Mucosa of rectum (tissue), 2 donors: ENCODE data around the gene PIGZ.

Source experiments
- H3K27ac ChIP-seq, 2 donors: one replicate each; pipeline ENCODE4 v1.7.0; 2013; ENCODE audit warnings: inconsistent platforms in 2 of 2, low read depth in 2 of 2, low read length in 2 of 2
- H3K27me3 ChIP-seq, 2 donors: one replicate each; pipeline ENCODE4 v1.7.0; 2013; ENCODE audit warnings: low read length in 2 of 2; ENCODE audit not compliant: control insufficient read depth in 2 of 2, insufficient read depth in 2 of 2
- H3K36me3 ChIP-seq, 2 donors: one replicate each; pipeline ENCODE4 v1.7.0; 2013; ENCODE audit warnings: low read length in 2 of 2; ENCODE audit not compliant: control insufficient read depth in 2 of 2, insufficient read depth in 2 of 2
- H3K4me1 ChIP-seq, 2 donors: one replicate each; pipeline ENCODE4 v1.7.0; 2013; ENCODE audit warnings: low read length in 2 of 2, mild to moderate bottlenecking in 1 of 2; ENCODE audit not compliant: control insufficient read depth in 2 of 2, insufficient read depth in 2 of 2
- H3K4me3 ChIP-seq, 2 donors: one replicate each; pipeline ENCODE4 v1.7.0; 2013; ENCODE audit warnings: low read length in 2 of 2
- H3K9ac ChIP-seq, 2 donors: one replicate each; pipeline ENCODE4 v1.7.0; 2013; ENCODE audit warnings: low read length in 2 of 2, low read depth in 1 of 2, mild to moderate bottlenecking in 1 of 2
- H3K9me3 ChIP-seq, 2 donors: one replicate each; pipeline ENCODE4 v1.7.0; 2013; ENCODE audit warnings: low read length in 2 of 2; ENCODE audit not compliant: control insufficient read depth in 2 of 2
- donor health status: healthy.
- donor health status: Normal muscosa, but diverticular disease.

PIGZ gene

GRCh38 chr3:196915375-196915774 is 53.3 kb downstream of the PIGZ start:
- no peak overlapping the region for H3K27ac ChIP-seq
- no peak overlapping the region for H3K9ac ChIP-seq
- H3K9me3 ChIP-seq, result no peaks in the 10 kb centered on the region
- no peaks in the 10 kb centered on the region for H3K27me3 ChIP-seq
- no peak overlapping the region for H3K4me3 ChIP-seq
- peaks cover 7 to 10% of the 10 kb centered on the region in 2 donors for H3K36me3 ChIP-seq
- H3K4me1 ChIP-seq, result no peaks in the 10 kb centered on the region

GRCh38 chr3:196914866-196915265 is 53.8 kb downstream of the PIGZ start:
- peaks cover 7 to 10% of the 10 kb centered on the region in 2 donors for H3K36me3 ChIP-seq
- H3K9me3 ChIP-seq, result no peaks in the 10 kb centered on the region
- no peaks in the 10 kb centered on the region for H3K27me3 ChIP-seq
- no peak overlapping the region for H3K4me3 ChIP-seq
- H3K4me1 ChIP-seq, result no peaks in the 10 kb centered on the region
- H3K27ac ChIP-seq, result no peak overlapping the region
- no peak overlapping the region for H3K9ac ChIP-seq

- Histone ChIP-seq H3K27ac (no peak overlapping the region), H3K4me1 (no peaks in the 10 kb centered on the region), H3K4me3 (no peak overlapping the region), H3K9me3 (no peaks in the 10 kb centered on the region), H3K27me3 (no peaks in the 10 kb centered on the region), H3K36me3 (peaks cover 41 to 50% of the 10 kb centered on the region in 2 donors), H3K9ac (no peak overlapping the region)
Observed at GRCh38 chr3:196903740-196904139, 64.9 kb downstream of the PIGZ start.

GRCh38 chr3:196902296-196902695 is 66.3 kb downstream of the PIGZ start:
- Histone ChIP-seq H3K9ac (no peak overlapping the region), H3K36me3 (peaks cover 41 to 47% of the 10 kb centered on the region in 2 donors), H3K9me3 (no peaks in the 10 kb centered on the region), H3K4me1 (no peaks in the 10 kb centered on the region), H3K4me3 (no peak overlapping the region), H3K27me3 (no peaks in the 10 kb centered on the region), H3K27ac (no peak overlapping the region)

GRCh38 chr3:196901768-196902167 is 66.9 kb downstream of the PIGZ start:
- H3K9me3 ChIP-seq, result no peaks in the 10 kb centered on the region
- H3K27me3 ChIP-seq, result no peaks in the 10 kb centered on the region
- no peaks in the 10 kb centered on the region for H3K4me1 ChIP-seq
- no peak overlapping the region for H3K27ac ChIP-seq
- H3K36me3 ChIP-seq, result peaks cover 40 to 47% of the 10 kb centered on the region in 2 donors
- H3K4me3 ChIP-seq, result no peak overlapping the region
- no peak overlapping the region for H3K9ac ChIP-seq
